HCT116 (cell line): ENCODE results near the gene RINL. TPM values are rescaled to one million over a fixed set of nuclear protein-coding genes. Genes with fewer than 3 reads are reported as not detected.

Experiments
- ATAC-seq: fragments of 200-7000 bp; cut with Tn5 transposase; 2 replicates; pipeline ENCODE4 v1.9.1; 2020; ENCODE audit warnings: mild to moderate bottlenecking, moderate library complexity
- BruUV-seq: library from RNA; stranded (reverse); fragments of 400-500 nt; replicated peaks from 2 replicates; lab custom pipeline; 2021; lab: Mats Ljungman, UMichigan
- CTCF ChIA-PET: fragments of 300-600 bp; sonication (Branson Sonifier 250); formaldehyde crosslinking; loops from one replicate; lab custom pipeline; 2021; ENCODE audit warnings: antibody characterized with exemption; lab: Charles Lee
- POLR2A ChIA-PET: fragments of 300-600, 350-600 bp; sonication (Branson Sonifier 250); formaldehyde crosslinking; loops from one replicate; lab custom pipeline; 2021; ENCODE audit warnings: antibody characterized with exemption; lab: Charles Lee
- RAD21 ChIA-PET, 2 experiments: fragments of 300-600 bp; sonication (Branson Sonifier 250); formaldehyde crosslinking; loops; one replicate each; lab custom pipeline; 2023; ENCODE audit warnings: low total read pairs in 2 of 2; ENCODE audit not compliant: uncharacterized antibody in 2 of 2, unreplicated experiment in 2 of 2, low non-redundant PET in 1 of 2; lab: Charles Lee
- DNase-seq: peaks from one replicate; pipeline ENCODE4 v3.0.0-alpha.2; 2010; ENCODE audit warnings: low read depth, low spot score
- H2AFZ ChIP-seq: fragments of 200-600 bp; shearing (Covaris generic), sonication (generic); 2 replicates; pipeline ENCODE4 v1.6.1; 2017; ENCODE audit warnings: low read depth, mixed run types, mixed read lengths, antibody characterized with exemption, low read length; ENCODE audit not compliant: poor library complexity, severe bottlenecking
- H3K27ac ChIP-seq: 2 replicates; pipeline ENCODE4 v1.5.1; 2012; ENCODE audit warnings: low read depth, low read length
- H3K27me3 ChIP-seq: fragments of 200-600 bp; sonication (generic); 2 replicates; pipeline ENCODE4 v1.6.1; 2016; ENCODE audit warnings: mixed run types, low read length, mixed read lengths; ENCODE audit not compliant: insufficient read depth
- H3K36me3 ChIP-seq, 2 experiments: fragments of 200-500 bp in 1 of 2; fragments of 200-600 bp in 1 of 2; sonication (Bioruptor generic) in 1 of 2; sonication (generic) in 1 of 2; 2 replicates each; pipeline versions ENCODE4 v1.5.1 to v1.6.1; 2014 to 2016; ENCODE audit warnings: low read length in 2 of 2, inconsistent platforms in 1 of 2, mixed read lengths in 1 of 2, mixed run types in 1 of 2; ENCODE audit not compliant: insufficient read depth in 2 of 2, control insufficient read depth in 1 of 2
- H3K4me1 ChIP-seq, 2 experiments: fragments of 200-600 bp in 1 of 2; sonication (generic) in 1 of 2; 2 replicates each; pipeline versions ENCODE4 v1.5.1 to v1.6.1; 2012 to 2017; ENCODE audit warnings: low read length in 2 of 2, inconsistent platforms in 1 of 2, mild to moderate bottlenecking in 1 of 2, mixed read lengths in 1 of 2, mixed run types in 1 of 2, moderate library complexity in 1 of 2; ENCODE audit not compliant: insufficient read depth in 2 of 2, control insufficient read depth in 1 of 2
- H3K4me2 ChIP-seq: fragments of 200-600 bp; sonication (generic); 2 replicates; pipeline ENCODE4 v1.6.1; 2017; ENCODE audit warnings: mixed run types, low read length, mixed read lengths
- H3K4me3 ChIP-seq, 2 experiments: fragments of 200-600 bp in 1 of 2; sonication (generic) in 1 of 2; replicated peaks in 1 of 2; 2 replicates each; pipeline ENCODE4 v1.5.1; 2011 to 2016; ENCODE audit warnings: low read length in 2 of 2, control low read depth in 1 of 2, low read depth in 1 of 2, mild to moderate bottlenecking in 1 of 2, mixed read lengths in 1 of 2, mixed run types in 1 of 2
- H3K79me2 ChIP-seq: fragments of 200-600 bp; sonication (generic); 2 replicates; pipeline ENCODE4 v1.6.1; 2017; ENCODE audit warnings: mild to moderate bottlenecking, mixed run types, low read length, moderate library complexity, mixed read lengths; ENCODE audit not compliant: insufficient read depth
- H3K9ac ChIP-seq: fragments of 200-600 bp; sonication (generic); 2 replicates; pipeline ENCODE4 v1.6.1; 2016; ENCODE audit warnings: low read length, mixed read lengths
- H3K9me2 ChIP-seq: fragments of 200-600 bp; sonication (generic), shearing (Covaris generic); 2 replicates; pipeline ENCODE4 v1.6.1; 2017; ENCODE audit warnings: mixed run types, mild to moderate bottlenecking, moderate library complexity; ENCODE audit not compliant: insufficient read depth
- H3K9me3 ChIP-seq, 2 experiments: fragments of 200-500 bp in 1 of 2; fragments of 200-600 bp in 1 of 2; sonication (Bioruptor generic) in 1 of 2; sonication (generic) in 1 of 2; 2 replicates each; pipeline ENCODE4 v1.6.1; 2014 to 2017; ENCODE audit warnings: low read length in 2 of 2, mixed read lengths in 2 of 2, inconsistent platforms in 1 of 2, low read depth in 1 of 2, mild to moderate bottlenecking in 1 of 2, mixed run types in 1 of 2, moderate library complexity in 1 of 2; ENCODE audit not compliant: control insufficient read depth in 1 of 2, insufficient read depth in 1 of 2
- H4K20me1 ChIP-seq: fragments of 200-600 bp; sonication (generic), shearing (Covaris generic); 2 replicates; pipeline ENCODE4 v1.6.1; 2017; ENCODE audit warnings: mixed run types, mild to moderate bottlenecking, moderate library complexity; ENCODE audit not compliant: insufficient read depth
- CTCF ChIP-seq, 3 experiments: fragments of 200-600 bp in 1 of 3; sonication (generic) in 1 of 3; IDR thresholded peaks in 2 of 3; conservative IDR thresholded peaks in 1 of 3; 2 replicates each; pipeline ENCODE4 v1.5.1; 2012 to 2017; ENCODE audit warnings: low read depth in 2 of 3, low read length in 2 of 3, antibody characterized with exemption in 1 of 3, borderline replicate concordance in 1 of 3, control low read depth in 1 of 3, mild to moderate bottlenecking in 1 of 3, mixed read lengths in 1 of 3, mixed run types in 1 of 3, moderate library complexity in 1 of 3; ENCODE audit not compliant: insufficient read depth in 1 of 3
- ELF1 ChIP-seq: IDR thresholded peaks from 2 replicates; pipeline ENCODE4 v1.6.1; 2012; ENCODE audit warnings: low read depth, borderline replicate concordance
- EZH2 ChIP-seq: fragments of 200-600 bp; sonication (generic); IDR thresholded peaks from 2 replicates; pipeline ENCODE4 v1.6.1; 2017; ENCODE audit warnings: antibody characterized with exemption, mixed run types
- FOSL1 ChIP-seq: IDR thresholded peaks from 2 replicates; pipeline ENCODE4 v1.6.1; 2012; ENCODE audit warnings: low read depth
- JUND ChIP-seq: IDR thresholded peaks from 2 replicates; pipeline ENCODE4 v1.6.1; 2012
- MAX ChIP-seq: IDR thresholded peaks from 2 replicates; pipeline ENCODE4 v1.6.1; 2012
- POLR2A ChIP-seq: IDR thresholded peaks from 2 replicates; pipeline ENCODE4 v1.7.0; 2011; ENCODE audit warnings: borderline replicate concordance; ENCODE audit not compliant: insufficient read depth, insufficient read length; ENCODE audit errors: extremely low read depth
- POLR2AphosphoS5 ChIP-seq: IDR thresholded peaks from 2 replicates; pipeline ENCODE4 v1.6.1; 2011; ENCODE audit warnings: mild to moderate bottlenecking, low read depth, low read length, moderate library complexity
- SIN3A ChIP-seq: IDR thresholded peaks from 2 replicates; pipeline ENCODE4 v1.6.1; 2012; ENCODE audit warnings: low read depth
- SRF ChIP-seq: IDR thresholded peaks from 2 replicates; pipeline ENCODE4 v1.6.1; 2012; ENCODE audit warnings: low read depth
- YY1 ChIP-seq: IDR thresholded peaks from 2 replicates; pipeline ENCODE4 v1.6.1; 2011; ENCODE audit warnings: low read length, low read depth, moderate library complexity, mild to moderate bottlenecking; ENCODE audit not compliant: insufficient replicate concordance; ENCODE audit errors: extremely low read depth
- ZBTB33 ChIP-seq: IDR thresholded peaks from 2 replicates; pipeline ENCODE4 v1.6.1; 2011; ENCODE audit warnings: mild to moderate bottlenecking, low read length, moderate library complexity; ENCODE audit not compliant: insufficient replicate concordance; ENCODE audit errors: extremely low read depth
- ZFX ChIP-seq: fragments of 450-650 bp; IDR thresholded peaks from 2 replicates; pipeline ENCODE4 v1.6.1; 2017
- ZNF274 ChIP-seq: fragments of 200-500 bp; sonication (Bioruptor generic); IDR thresholded peaks from 2 replicates; pipeline ENCODE4 v1.6.1; 2014; ENCODE audit warnings: mild to moderate bottlenecking, low read depth, low read length, inconsistent platforms
- intact Hi-C: fragments of 100-400 bp; cut with micrococcal nuclease; formaldehyde crosslinking; loops from 2 replicates; pipeline ENCODE4 v1.10.0; 2022
- total RNA-seq: library from RNA; stranded (reverse); gene quantifications from one replicate; pipeline ENCODE4 v1.2.1, GENCODE V29; 2021; ENCODE audit not compliant: unreplicated experiment

RINL gene
- total RNA-seq, 1 experiment from 2014 or later, result 28.6 TPM

GRCh38 chr19:38890686-38891085 is 12.6 kb upstream of the RINL start:
- no TSS peak for BruUV-seq
- no peaks in the 10 kb centered on the region for H3K9me3 ChIP-seq
- TF ChIP-seq MAX (no peak), POLR2A (no peak), ELF1 (no peak), FOSL1 (no peak), EZH2 (no peak), ZFX (no peak), CTCF (IDR thresholded peaks at IDR 0.05 in 2 of 3, conservative IDR thresholded peaks at IDR 0.05 in 1 of 3; ENCODE audit: borderline replicate concordance in 1 of 3, insufficient read depth in 1 of 3, low read depth in 2 of 3, low read length in 2 of 3) (no peak), JUND (no peak), POLR2AphosphoS5 (no peak), SIN3A (no peak)
- no peaks in the 10 kb centered on the region for H3K36me3 ChIP-seq
- RAD21 ChIA-PET, result no interaction called here
- H3K9me2 ChIP-seq, result no peaks in the 10 kb centered on the region
- intact Hi-C loops, result no loop called here
- H3K27me3 ChIP-seq, result no peaks in the 10 kb centered on the region
- H3K27ac ChIP-seq, result no peak overlapping the region
- H3K4me3 ChIP-seq, result no peak overlapping the region
- H2AFZ ChIP-seq, result no peak overlapping the region
- H4K20me1 ChIP-seq, result no peaks in the 10 kb centered on the region
- H3K4me2 ChIP-seq, result no peak overlapping the region
- POLR2A ChIA-PET, result interaction anchor here (0.7 kb wide), 1 partner anchor 243 kb away, joined by 3 read pairs; the partner anchor contains the start of gene ACTN4
- CTCF ChIA-PET, result no interaction called here
- no peaks in the 10 kb centered on the region for H3K79me2 ChIP-seq
- H3K4me1 ChIP-seq, result peaks cover 0 to 5% of the 10 kb centered on the region in 2 experiments; a peak in 2 of 4 replicates
- ATAC-seq, result no peak
- H3K9ac ChIP-seq, result no peak overlapping the region
- no peak for DNase-seq

GRCh38 chr19:38889803-38890202 is 11.7 kb upstream of the RINL start:
- Histone ChIP-seq H3K27me3 (no peaks in the 10 kb centered on the region), H3K4me1 (peaks cover 0 to 5% of the 10 kb centered on the region in 2 experiments; a peak in 2 of 4 replicates), H2AFZ (no peak overlapping the region), H3K9me3 (no peaks in the 10 kb centered on the region), H3K4me2 (no peak overlapping the region), H3K36me3 (no peaks in the 10 kb centered on the region), H3K27ac (no peak overlapping the region), H4K20me1 (no peaks in the 10 kb centered on the region), H3K9me2 (no peaks in the 10 kb centered on the region), H3K4me3 (no peak overlapping the region), H3K79me2 (no peaks in the 10 kb centered on the region), H3K9ac (no peak overlapping the region)
- RAD21 ChIA-PET, result no interaction called here
- POLR2A ChIA-PET, result no interaction called here
- no TSS peak for BruUV-seq
- DNase-seq (no peak), ATAC-seq (no peak)
- CTCF ChIA-PET, result no interaction called here
- intact Hi-C loops, result no loop called here
- TF ChIP-seq YY1, result no peak
- no peak for TF ChIP-seq ZBTB33
- no peak for TF ChIP-seq SRF
- TF ChIP-seq CTCF (IDR thresholded peaks at IDR 0.05 in 2 of 3, conservative IDR thresholded peaks at IDR 0.05 in 1 of 3; ENCODE audit: borderline replicate concordance in 1 of 3, insufficient read depth in 1 of 3, low read depth in 2 of 3, low read length in 2 of 3), result no peak
- TF ChIP-seq ZNF274, result no peak
